Ishikawa (cell line): Measurements from ENCODE around the gene STARD4.

Source experiments
- CEBPB ChIP-seq: IDR thresholded peaks from 2 replicates; pipeline ENCODE4 v1.6.1; 2012
- CREB1 ChIP-seq: IDR thresholded peaks from 2 replicates; pipeline ENCODE4 v1.6.1; 2012; ENCODE audit warnings: low read depth
- EGR1 ChIP-seq: IDR thresholded peaks from 2 replicates; pipeline ENCODE4 v1.6.1; 2012
- EP300 ChIP-seq: IDR thresholded peaks from 2 replicates; pipeline ENCODE4 v1.6.1; 2012; ENCODE audit warnings: borderline replicate concordance
- FOXM1 ChIP-seq: IDR thresholded peaks from 2 replicates; pipeline ENCODE4 v1.6.1; 2012; ENCODE audit warnings: low read depth, borderline replicate concordance
- NFIC ChIP-seq: IDR thresholded peaks from 2 replicates; pipeline ENCODE4 v1.6.1; 2012
- RAD21 ChIP-seq: IDR thresholded peaks from 2 replicates; pipeline ENCODE4 v1.6.1; 2012; ENCODE audit warnings: low read depth
- TAF1 ChIP-seq: IDR thresholded peaks from 2 replicates; pipeline ENCODE4 v1.6.1; 2012; ENCODE audit warnings: low read depth, mild to moderate bottlenecking
- TCF12 ChIP-seq: IDR thresholded peaks from 2 replicates; pipeline ENCODE4 v1.6.1; 2012; ENCODE audit warnings: low read depth
- TEAD4 ChIP-seq: IDR thresholded peaks from 2 replicates; pipeline ENCODE4 v1.6.1; 2012
- YY1 ChIP-seq: IDR thresholded peaks from 2 replicates; pipeline ENCODE4 v1.6.1; 2012; ENCODE audit warnings: low read depth
- ZBTB7A ChIP-seq: IDR thresholded peaks from 2 replicates; pipeline ENCODE4 v1.6.1; 2012; ENCODE audit warnings: low read depth
- TF ChIP-seq, protein P1 (sequence below): IDR thresholded peaks from 2 replicates; pipeline ENCODE4 v1.6.1; 2012
- TF ChIP-seq, protein P2 (sequence below): IDR thresholded peaks from 2 replicates; pipeline ENCODE4 v1.6.1; 2012
- TF ChIP-seq, protein P3 (sequence below): IDR thresholded peaks from 2 replicates; pipeline ENCODE4 v1.6.1; 2012; ENCODE audit warnings: low read depth, mild to moderate bottlenecking

Gene STARD4

DNA sequence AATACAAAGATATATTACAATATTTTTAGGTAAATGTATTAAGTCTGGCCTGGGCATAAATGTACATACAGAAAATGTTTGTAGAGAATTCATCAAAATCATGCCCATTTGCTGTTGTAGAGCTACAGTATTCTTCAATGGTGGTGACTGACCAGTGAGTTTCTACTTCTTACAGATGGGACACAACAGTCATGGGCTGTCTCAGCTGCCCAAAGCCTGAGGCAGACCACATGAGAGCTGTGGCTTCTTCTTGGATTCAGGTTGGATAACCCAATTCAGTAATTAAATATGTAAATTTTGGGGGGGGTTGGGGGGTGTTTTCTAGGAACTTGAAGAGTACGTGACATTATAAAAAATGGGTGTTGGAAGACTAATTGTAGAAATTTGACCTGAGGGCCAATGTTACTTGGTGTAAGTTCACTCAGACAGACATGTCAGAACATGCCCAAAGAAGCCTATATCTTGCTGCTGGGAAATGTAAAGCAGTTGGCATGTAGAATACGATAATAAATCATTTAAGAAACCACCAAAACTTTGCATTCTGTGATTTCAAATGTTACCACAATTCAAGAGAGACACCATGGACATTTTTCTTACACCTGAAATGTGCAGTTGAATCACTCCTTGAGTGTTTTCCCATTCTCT, 17.9 kb downstream of the STARD4 start:
- TF ChIP-seq CREB1, result no peak

DNA sequence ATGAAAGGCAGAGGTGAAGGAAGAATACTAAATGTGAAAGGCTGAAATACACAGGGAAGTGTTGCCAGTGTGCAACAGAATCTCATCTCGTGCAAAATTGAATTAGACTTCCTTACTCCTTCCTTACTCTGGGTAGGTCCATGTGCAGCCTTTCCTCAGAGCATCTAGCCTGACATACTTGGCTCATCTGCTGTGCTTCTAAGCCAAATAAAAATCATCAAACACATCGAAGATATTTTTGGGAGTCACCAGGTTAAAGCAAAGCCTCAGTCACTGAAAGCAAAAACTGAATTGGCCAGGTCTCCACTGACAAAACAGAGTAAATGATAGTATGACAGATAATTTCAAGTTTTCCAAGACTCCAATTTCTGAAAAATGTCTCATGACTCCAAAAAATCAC, 19.3 kb downstream of the STARD4 start:
- no peak for TF ChIP-seq TCF12
- TF ChIP-seq CREB1, result no peak
- no peak for TF ChIP-seq YY1
- no peak for TF ChIP-seq RAD21
- no peak for TF ChIP-seq EP300
- TF ChIP-seq, protein P1, sequence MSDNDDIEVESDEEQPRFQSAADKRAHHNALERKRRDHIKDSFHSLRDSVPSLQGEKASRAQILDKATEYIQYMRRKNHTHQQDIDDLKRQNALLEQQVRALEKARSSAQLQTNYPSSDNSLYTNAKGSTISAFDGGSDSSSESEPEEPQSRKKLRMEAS, result no peak
- no peak for TF ChIP-seq CEBPB
- no peak for TF ChIP-seq ZBTB7A
- TF ChIP-seq FOXM1, result no peak
- TF ChIP-seq, protein P2, sequence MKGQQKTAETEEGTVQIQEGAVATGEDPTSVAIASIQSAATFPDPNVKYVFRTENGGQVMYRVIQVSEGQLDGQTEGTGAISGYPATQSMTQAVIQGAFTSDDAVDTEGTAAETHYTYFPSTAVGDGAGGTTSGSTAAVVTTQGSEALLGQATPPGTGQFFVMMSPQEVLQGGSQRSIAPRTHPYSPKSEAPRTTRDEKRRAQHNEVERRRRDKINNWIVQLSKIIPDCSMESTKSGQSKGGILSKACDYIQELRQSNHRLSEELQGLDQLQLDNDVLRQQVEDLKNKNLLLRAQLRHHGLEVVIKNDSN, result no peak
- TF ChIP-seq TEAD4, result no peak

DNA sequence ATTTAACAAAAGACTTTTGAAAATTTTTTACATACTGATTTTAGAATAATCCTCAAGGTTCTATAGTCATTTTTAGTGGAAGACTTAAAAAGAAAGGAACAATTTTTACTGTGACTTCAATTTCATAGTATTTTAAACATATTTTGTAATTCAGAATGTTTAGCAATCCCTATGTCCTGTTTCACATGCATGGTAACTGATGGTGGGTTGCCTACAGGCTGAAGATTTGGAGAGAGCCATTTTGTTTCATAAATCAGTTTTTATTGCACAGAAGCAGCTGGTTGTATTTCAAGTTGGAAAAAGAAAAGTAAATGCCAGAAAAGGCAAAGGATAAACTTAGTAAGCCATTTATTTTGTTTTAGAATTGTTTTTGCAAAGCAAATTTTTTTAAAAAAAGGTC, 24.0 kb downstream of the STARD4 start:
- TF ChIP-seq TEAD4 (no peak), YY1 (no peak), CREB1 (no peak), CEBPB (no peak), TCF12 (no peak), NFIC (no peak), RAD21 (no peak), EGR1 (no peak), EP300 (no peak), FOXM1 (no peak), ZBTB7A (no peak), TAF1 (no peak)
- TF ChIP-seq, protein P2, result no peak
- TF ChIP-seq, protein P1, result no peak
- TF ChIP-seq, protein P3, sequence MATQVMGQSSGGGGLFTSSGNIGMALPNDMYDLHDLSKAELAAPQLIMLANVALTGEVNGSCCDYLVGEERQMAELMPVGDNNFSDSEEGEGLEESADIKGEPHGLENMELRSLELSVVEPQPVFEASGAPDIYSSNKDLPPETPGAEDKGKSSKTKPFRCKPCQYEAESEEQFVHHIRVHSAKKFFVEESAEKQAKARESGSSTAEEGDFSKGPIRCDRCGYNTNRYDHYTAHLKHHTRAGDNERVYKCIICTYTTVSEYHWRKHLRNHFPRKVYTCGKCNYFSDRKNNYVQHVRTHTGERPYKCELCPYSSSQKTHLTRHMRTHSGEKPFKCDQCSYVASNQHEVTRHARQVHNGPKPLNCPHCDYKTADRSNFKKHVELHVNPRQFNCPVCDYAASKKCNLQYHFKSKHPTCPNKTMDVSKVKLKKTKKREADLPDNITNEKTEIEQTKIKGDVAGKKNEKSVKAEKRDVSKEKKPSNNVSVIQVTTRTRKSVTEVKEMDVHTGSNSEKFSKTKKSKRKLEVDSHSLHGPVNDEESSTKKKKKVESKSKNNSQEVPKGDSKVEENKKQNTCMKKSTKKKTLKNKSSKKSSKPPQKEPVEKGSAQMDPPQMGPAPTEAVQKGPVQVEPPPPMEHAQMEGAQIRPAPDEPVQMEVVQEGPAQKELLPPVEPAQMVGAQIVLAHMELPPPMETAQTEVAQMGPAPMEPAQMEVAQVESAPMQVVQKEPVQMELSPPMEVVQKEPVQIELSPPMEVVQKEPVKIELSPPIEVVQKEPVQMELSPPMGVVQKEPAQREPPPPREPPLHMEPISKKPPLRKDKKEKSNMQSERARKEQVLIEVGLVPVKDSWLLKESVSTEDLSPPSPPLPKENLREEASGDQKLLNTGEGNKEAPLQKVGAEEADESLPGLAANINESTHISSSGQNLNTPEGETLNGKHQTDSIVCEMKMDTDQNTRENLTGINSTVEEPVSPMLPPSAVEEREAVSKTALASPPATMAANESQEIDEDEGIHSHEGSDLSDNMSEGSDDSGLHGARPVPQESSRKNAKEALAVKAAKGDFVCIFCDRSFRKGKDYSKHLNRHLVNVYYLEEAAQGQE, result no peak

DNA sequence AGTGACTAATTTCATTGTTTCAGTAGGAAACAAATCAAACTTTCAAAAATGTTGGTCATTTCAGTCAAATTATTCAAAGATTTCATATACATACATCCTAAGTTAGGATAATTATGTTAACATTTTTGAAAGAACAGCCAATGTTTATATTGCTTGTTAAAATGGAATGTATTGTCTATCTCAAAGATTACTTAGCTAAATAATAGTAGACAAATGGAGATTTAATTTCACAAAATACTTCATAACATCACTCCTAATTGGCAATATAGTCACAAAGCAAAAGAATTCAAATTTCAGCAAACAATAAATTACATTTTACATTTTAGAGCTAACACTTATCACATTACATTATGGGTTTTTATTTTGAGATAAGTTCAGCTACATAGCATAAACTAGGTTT, 25.4 kb downstream of the STARD4 start:
- TF ChIP-seq TEAD4 (no peak), TAF1 (no peak), EP300 (no peak)
- TF ChIP-seq, protein P3, result no peak

DNA sequence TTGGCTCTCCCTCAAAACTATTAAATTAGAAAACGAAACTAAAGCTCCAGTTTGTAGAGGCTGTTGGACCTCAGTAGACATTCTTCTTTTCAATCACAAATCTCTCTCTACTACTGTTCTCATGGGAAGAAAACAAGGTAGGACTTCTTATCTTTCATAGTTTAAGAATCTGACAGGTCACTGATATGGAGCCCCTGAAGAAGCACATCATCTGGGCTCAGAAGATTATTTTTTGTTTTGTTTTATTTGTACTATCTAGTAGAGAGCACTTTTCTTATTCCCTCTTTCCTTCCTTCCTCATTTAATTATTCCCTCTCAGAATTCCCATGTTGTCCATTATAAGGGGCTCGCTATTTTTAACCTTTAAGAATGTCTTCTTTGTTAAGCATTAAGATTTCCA, 26.3 kb downstream of the STARD4 start:
- TF ChIP-seq, protein P1, result no peak
- no peak for TF ChIP-seq ZBTB7A
- TF ChIP-seq TCF12, result no peak
- no peak for TF ChIP-seq CREB1
- TF ChIP-seq FOXM1, result no peak
- no peak for TF ChIP-seq YY1
- TF ChIP-seq RAD21, result no peak
- TF ChIP-seq, protein P2, result no peak
- no peak for TF ChIP-seq CEBPB

DNA sequence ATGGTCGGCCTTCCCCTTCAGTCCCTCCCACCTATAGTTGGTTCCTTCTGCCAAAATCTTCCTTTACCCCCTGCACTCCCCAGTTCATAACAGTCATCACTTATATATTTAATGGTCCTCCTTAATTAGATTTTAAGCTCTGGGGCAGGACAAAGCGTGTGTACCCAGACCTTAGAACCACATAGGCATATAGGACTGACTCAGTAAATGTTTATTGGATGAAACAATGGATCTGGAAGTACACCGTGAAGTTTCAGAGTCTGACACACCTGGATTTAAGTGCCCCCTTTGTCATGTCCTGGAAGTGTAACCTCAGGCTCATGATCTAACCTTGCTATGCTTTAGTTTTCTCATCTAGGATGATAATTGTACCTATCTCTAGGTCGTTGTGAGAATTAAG, 32.0 kb downstream of the STARD4 start:
- no peak for TF ChIP-seq CEBPB
